Upper lobe of left lung (tissue), 4 donors: ENCODE results near the gene NBEAL1.

Experiments
- CTCF ChIP-seq, 6 experiments: fragments of 450-650 bp in 4 of 6; fragments of 200-600 bp in 2 of 6; sonication (generic) in 2 of 6; IDR thresholded peaks; one replicate each; pipeline ENCODE4 v1.5.1; 2016 to 2019; ENCODE audit warnings: antibody characterized with exemption in 6 of 6
- EP300 ChIP-seq, 4 donors: sonication (generic); formaldehyde crosslinking; IDR thresholded peaks; one replicate each; pipeline ENCODE4 v1.5.1; 2017; ENCODE audit warnings: antibody characterized with exemption in 4 of 4, control low read depth in 2 of 4
- POLR2A ChIP-seq, 4 donors: fragments of 450-650 bp; IDR thresholded peaks; one replicate each; pipeline ENCODE4 v1.5.1; 2016 to 2017; ENCODE audit warnings: antibody characterized with exemption in 4 of 4, mild to moderate bottlenecking in 2 of 4

- TF ChIP-seq CTCF (IDR thresholded peaks at IDR 0.05) = no peak
- no peak for TF ChIP-seq EP300 (IDR thresholded peaks at IDR 0.05)
- TF ChIP-seq POLR2A (IDR thresholded peaks at IDR 0.05) = no peak
These were observed 37.9 kb upstream of the NBEAL1 start for GRCh38 chr2:202976809-202977208.
